ENCODE results near the gene SLX9.
A peak's percentile ranks its signal among the peaks of the same experiment; 100 is the strongest.

Gene SLX9

DNA sequence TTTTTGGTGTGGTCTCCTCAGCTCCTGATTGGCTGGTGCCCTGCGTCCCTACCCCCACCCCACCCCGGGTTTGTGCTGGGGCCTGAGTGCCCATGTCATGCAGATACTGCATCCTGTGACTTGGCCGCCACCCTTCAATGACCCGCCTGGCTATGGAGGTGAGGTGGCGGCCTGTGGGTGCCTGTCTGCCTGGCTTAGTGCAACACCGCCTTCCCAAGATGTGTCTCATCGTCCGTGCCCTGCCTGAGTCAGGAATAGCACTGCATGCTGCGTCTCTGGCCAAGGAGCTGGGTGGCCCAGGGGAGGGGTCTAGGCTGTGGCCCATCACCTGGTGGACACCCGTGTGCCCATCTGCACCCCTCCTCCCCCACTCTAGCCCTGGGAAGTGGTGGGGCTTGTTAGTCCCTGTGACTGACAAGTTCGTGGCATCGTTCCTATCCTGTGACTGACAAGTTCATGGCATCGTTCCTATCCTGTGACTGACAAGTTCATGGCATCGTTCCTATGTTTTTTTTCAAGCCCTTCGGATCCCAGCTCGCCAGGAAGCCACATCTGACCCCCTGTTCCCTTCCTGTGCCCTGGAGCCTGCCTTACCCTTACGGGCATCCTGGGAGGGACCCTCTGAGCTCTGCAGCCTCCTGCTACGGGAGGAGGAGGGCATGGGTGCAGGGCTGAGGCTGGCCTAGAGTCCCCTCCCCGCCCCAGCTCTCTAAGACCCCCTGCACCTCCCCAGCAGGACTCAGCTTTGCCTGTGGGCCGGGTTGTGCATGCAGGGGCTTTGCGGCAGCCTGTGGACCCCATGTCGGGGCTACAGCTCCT lies 7.5 kb downstream of the SLX9 start:
- 0 out of 2 replicates have a peak overlapping the region, but pooled peaks have one; percentile 7 for H3K27ac ChIP-seq
- TF ChIP-seq ZFX (IDR thresholded peaks at IDR 0.05), result no peak
- TF ChIP-seq CTCF (conservative IDR thresholded peaks at IDR 0.05), result no peak

GRCh38 chr21:44947930-44948331 lies 8.1 kb downstream of the SLX9 start:
- 0 out of 2 replicates have a peak overlapping the region, but pooled peaks have one; percentile 7 for H3K27ac ChIP-seq
- TF ChIP-seq ZFX (IDR thresholded peaks at IDR 0.05), result no peak

- H3K27ac ChIP-seq, result no peak overlapping the region
- TF ChIP-seq ZFX (IDR thresholded peaks at IDR 0.05) (no peak), CTCF (conservative IDR thresholded peaks at IDR 0.05) (no peak)
These were observed 8.7 kb downstream of the SLX9 start for GRCh38 chr21:44948426-44949120.

DNA sequence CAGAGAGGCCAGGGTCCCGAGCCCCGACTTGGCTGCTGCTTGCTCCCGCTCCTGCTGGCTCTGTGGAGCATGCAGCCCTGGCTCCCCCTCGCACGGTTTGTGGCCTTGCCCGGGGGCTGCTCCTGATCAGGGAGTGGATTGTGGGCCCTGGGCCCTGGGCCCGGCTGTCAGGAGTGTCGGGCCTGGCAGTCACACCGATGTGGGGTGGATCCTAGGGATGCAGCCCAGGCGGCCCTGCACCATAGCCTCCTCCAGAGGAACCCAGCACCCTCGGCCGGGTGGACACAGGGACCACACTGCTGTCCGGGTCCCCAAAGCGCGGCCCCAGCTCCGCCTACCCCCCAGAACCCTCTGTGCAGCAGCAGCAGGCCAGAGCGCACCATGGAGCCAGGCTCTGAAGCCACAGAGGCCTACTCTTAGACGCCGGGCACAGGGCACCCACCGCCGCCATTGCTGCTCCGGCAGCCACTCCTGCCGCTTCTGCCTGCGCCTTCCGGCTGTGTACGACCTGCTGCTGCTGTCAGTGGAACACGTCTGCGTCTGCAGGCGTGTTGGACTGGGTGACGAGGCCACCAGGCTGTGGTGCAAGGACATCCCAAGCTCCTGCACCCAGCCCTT lies 9.4 kb downstream of the SLX9 start:
- H3K27ac ChIP-seq, result no peak overlapping the region
- TF ChIP-seq CTCF (conservative IDR thresholded peaks at IDR 0.05), result no peak
- TF ChIP-seq ZFX (IDR thresholded peaks at IDR 0.05), result no peak

DNA sequence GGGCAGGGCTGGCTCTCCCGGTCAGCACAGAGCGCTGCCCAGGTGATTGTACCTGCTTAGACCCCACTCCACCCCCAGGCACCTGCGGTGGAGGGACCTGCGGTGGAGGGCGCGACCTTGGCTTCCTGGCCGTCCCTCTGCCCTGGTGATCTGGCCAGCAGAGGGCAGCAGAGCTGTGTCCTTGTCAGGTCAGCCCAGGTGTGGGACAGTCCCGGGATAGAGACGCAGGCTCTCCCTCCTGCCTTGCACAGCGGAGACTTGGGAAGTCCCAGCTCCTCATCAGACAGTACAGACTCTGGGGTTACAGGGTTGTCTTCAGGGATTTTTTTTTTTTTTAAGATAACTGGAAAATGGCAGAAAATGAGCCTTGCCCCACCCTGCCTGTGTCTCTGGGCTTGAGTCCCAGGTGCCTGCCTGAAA lies 10.0 kb downstream of the SLX9 start:
- no peak overlapping the region for H3K27ac ChIP-seq
- TF ChIP-seq ZFX (IDR thresholded peaks at IDR 0.05) (no peak), CTCF (conservative IDR thresholded peaks at IDR 0.05) (peak; percentile 92)

DNA sequence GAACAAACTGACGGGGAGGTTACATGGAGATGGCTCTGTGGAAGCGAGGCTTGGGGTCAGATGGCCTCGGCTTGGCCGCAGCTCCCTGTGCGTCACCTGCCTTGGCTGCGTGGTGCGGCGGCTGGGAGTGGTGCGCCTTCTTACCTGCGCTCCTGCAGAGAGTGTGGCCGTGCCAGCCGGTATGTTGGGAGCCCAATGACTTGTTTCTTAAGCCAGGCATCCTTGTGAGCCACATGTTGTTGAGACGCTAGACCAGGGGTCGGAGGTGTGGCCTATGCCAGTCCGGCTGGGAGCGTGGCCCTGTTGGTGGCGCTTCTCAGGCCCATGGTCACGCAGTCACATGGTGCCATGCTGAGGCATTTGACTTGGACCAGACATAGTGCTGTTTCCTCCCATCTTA lies 10.5 kb downstream of the SLX9 start:
- TF ChIP-seq CTCF (conservative IDR thresholded peaks at IDR 0.05), result no peak

DNA sequence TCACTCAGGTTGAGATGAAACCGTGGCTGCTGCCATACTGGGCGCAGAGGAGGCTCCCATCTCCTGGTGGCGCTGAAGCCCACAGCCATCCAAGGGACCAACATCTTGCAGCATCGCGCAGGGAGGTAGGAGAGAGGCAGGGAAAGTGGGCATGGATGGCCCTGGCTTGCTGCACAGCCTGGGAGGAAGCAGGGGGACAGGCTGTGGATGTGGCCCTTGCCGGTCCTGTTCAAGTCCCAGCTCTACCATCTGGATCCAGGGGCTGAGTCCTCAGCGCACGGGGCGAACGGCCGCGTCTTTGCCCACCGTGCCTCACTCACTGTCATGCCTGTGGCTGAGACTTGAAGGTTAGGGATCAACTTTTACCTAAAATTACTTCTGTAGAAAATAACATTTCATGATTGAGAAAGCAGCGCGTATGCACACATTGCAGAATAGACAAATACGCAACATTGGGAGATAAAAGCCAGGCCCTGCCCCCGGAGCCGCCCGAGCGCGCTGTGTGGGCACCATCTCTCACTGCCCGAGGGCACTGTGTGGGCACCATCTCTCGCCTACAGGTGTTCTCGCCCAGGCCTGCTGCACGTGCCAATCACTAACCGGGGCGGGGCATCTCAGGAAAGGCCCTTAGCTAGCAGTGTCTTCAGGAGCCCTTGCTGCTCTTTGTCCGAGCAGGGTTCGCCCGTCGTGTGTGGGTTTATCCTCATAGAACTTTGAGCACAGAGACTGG lies 11.5 kb downstream of the SLX9 start:
- no peak for TF ChIP-seq ZFX (IDR thresholded peaks at IDR 0.05)
- TF ChIP-seq CTCF (conservative IDR thresholded peaks at IDR 0.05), result no peak
- H3K27ac ChIP-seq, result no peak overlapping the region

More for the DNA sequence above, 10.5 kb downstream of the SLX9 start:
- H3K27ac ChIP-seq, result no peak overlapping the region

All from C4-2B (cell line).